Activated CD8-positive, alpha-beta T cell treated with anti-CD3 and anti-CD28 coated beads for 36 hours (primary cell): ENCODE data around the gene VIL1. TPM values are rescaled to one million over a fixed set of nuclear protein-coding genes. Genes with fewer than 3 reads are reported as not detected.

Source experiments
- ATAC-seq: fragments of 200-7000 bp; cut with Tn5 transposase; one replicate; pipeline ENCODE4 v1.10.0; 2021; ENCODE audit warnings: mild to moderate bottlenecking, moderate library complexity
- CTCF ChIA-PET: fragments of 350-600 bp; sonication (Branson Sonifier 250); formaldehyde crosslinking; loops from one replicate; lab custom pipeline; 2021; ENCODE audit warnings: antibody characterized with exemption; lab: Charles Lee
- POLR2A ChIA-PET: fragments of 350-600 bp; sonication (Branson Sonifier 250); formaldehyde crosslinking; loops from one replicate; lab custom pipeline; 2021; ENCODE audit warnings: antibody characterized with exemption; lab: Charles Lee
- DNase-seq: peaks from one replicate; pipeline ENCODE4 v3.0.0-alpha.2; 2020
- H3K27ac Mint-ChIP-seq: one replicate; pipeline ENCODE4 v1.8.0; 2021; ENCODE audit warnings: mild to moderate bottlenecking, mixed read lengths
- H3K27me3 Mint-ChIP-seq: one replicate; pipeline ENCODE4 v1.8.0; 2021; ENCODE audit warnings: mixed read lengths
- H3K36me3 Mint-ChIP-seq: one replicate; pipeline ENCODE4 v1.8.0; 2021; ENCODE audit warnings: low read depth, mixed read lengths
- H3K4me1 Mint-ChIP-seq: one replicate; pipeline ENCODE4 v1.8.0; 2021; ENCODE audit warnings: low read depth, mixed read lengths
- H3K4me3 Mint-ChIP-seq: one replicate; pipeline ENCODE4 v1.8.0; 2021; ENCODE audit warnings: mild to moderate bottlenecking, moderate library complexity, mixed read lengths
- H3K9me3 Mint-ChIP-seq: one replicate; pipeline ENCODE4 v1.8.0; 2021; ENCODE audit warnings: mixed read lengths
- intact Hi-C: fragments of 100-400 bp; cut with micrococcal nuclease; formaldehyde crosslinking; loops from one replicate; pipeline ENCODE4 v1.10.0; 2022
- total RNA-seq, 2 experiments: library from RNA; stranded (reverse); gene quantifications; one replicate each; pipeline ENCODE4 v1.2.3, GENCODE V29; 2021
- TF ChIP-seq, protein P1 (sequence below): fragments of 200-600 bp; IDR thresholded peaks from one replicate; pipeline ENCODE4 v1.8.0; 2022; ENCODE audit warnings: antibody characterized with exemption, mild to moderate bottlenecking

VIL1 gene
- total RNA-seq, 2 experiments from 2014 or later: not detected

DNA sequence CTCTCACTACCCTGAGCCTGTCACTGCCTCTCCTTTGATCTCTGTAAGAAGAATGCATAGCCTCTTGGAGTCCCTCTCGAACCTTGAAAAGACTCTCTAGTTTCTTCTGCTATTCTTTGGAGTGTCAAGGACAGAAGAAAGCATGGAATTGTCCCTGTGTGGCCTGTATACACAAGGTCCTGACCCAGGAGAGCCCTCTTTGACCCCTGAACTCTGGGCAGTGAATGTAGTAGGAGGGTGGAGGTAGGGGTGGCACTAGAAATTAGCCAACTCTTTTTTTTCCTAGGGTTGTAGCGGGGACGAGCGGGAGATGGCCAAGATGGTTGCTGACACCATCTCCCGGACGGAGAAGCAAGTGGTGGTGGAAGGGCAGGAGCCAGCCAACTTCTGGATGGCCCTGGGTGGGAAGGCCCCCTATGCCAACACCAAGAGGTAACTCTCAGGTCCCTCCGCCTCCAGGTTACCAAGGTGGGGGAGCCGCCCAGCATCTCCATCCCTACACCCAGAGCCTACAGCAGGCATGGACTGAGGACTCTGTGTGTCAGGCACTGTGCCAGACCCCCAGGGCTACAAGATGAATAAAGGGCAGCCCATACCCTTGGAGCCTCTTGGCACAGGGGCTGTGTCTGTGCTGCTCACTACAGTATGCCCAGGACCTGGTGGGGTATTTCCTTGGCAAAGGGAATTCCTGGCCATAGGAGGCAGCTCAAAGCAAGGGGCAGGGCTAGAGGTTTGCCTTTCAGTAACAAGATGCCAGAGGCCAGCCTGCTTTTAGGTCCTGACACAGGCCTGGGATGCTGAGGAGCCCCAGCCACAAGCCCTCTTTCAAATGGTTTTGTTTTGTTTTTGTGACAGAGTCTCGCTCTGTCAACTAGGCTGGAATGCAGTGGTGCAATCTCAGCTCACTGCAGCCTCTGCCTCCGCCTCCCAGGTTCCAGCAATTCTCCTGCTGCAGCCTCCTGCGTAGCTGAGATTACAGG lies 16.4 kb downstream of the VIL1 start:
- TF ChIP-seq, protein P1, sequence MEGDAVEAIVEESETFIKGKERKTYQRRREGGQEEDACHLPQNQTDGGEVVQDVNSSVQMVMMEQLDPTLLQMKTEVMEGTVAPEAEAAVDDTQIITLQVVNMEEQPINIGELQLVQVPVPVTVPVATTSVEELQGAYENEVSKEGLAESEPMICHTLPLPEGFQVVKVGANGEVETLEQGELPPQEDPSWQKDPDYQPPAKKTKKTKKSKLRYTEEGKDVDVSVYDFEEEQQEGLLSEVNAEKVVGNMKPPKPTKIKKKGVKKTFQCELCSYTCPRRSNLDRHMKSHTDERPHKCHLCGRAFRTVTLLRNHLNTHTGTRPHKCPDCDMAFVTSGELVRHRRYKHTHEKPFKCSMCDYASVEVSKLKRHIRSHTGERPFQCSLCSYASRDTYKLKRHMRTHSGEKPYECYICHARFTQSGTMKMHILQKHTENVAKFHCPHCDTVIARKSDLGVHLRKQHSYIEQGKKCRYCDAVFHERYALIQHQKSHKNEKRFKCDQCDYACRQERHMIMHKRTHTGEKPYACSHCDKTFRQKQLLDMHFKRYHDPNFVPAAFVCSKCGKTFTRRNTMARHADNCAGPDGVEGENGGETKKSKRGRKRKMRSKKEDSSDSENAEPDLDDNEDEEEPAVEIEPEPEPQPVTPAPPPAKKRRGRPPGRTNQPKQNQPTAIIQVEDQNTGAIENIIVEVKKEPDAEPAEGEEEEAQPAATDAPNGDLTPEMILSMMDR: no peak
- intact Hi-C loops: no loop called here
- CTCF ChIA-PET: no interaction called here
- POLR2A ChIA-PET: no interaction called here
- H3K4me1 Mint-ChIP-seq: no peaks in the 10 kb centered on the region
- no peak for DNase-seq
- no peaks in the 10 kb centered on the region for H3K27me3 Mint-ChIP-seq
- ATAC-seq: no peak
- H3K27ac Mint-ChIP-seq: no peak overlapping the region
- no peaks in the 10 kb centered on the region for H3K9me3 Mint-ChIP-seq
- no peak overlapping the region for H3K4me3 Mint-ChIP-seq
- no peaks in the 10 kb centered on the region for H3K36me3 Mint-ChIP-seq

DNA sequence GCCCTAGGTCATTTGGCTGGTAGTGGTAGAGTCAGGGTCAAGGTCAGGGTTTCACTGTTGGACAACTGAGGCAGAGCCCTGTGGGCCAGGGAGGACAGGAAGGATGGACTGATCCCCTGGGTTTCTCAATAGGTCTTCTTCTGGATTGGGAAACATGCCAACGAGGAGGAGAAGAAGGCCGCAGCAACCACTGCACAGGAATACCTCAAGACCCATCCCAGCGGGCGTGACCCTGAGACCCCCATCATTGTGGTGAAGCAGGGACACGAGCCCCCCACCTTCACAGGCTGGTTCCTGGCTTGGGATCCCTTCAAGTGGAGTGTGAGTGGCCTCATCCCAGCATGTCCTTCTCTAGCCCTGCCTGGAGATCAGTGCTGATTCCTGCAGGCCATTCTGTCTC lies 18.1 kb downstream of the VIL1 start:
- H3K27me3 Mint-ChIP-seq: no peaks in the 10 kb centered on the region
- no peak overlapping the region for H3K4me3 Mint-ChIP-seq
- H3K4me1 Mint-ChIP-seq: no peaks in the 10 kb centered on the region
- ChIA-PET CTCF (no interaction called here), POLR2A (no interaction called here)
- ATAC-seq (no peak), DNase-seq (no peak)
- H3K36me3 Mint-ChIP-seq: no peaks in the 10 kb centered on the region
- intact Hi-C loops: no loop called here
- H3K27ac Mint-ChIP-seq: no peak overlapping the region
- no peaks in the 10 kb centered on the region for H3K9me3 Mint-ChIP-seq
- TF ChIP-seq, protein P1: no peak

DNA sequence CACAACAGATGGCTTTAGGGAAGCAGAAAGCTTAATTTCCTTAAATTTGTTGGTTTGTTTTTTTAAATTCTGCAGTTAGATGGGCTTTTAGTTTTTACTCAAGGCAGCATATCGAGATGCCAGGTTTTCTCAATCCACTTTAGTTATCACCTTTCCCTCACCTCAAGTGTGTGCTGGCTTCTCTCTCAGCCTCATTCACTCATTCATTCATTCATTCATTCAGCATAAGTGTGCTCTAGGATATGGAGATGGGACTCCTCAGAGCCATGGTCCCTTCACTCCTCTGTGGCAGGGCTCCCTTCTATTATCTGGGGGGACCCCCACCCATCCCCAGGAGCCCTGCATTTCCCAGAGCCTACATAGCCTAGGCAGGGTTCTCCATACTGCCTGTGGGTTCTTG lies 19.0 kb downstream of the VIL1 start:
- no peak for ATAC-seq
- ChIA-PET CTCF (no interaction called here), POLR2A (no interaction called here)
- Mint-ChIP-seq H3K4me1 (no peaks in the 10 kb centered on the region), H3K27me3 (no peaks in the 10 kb centered on the region), H3K4me3 (no peak overlapping the region), H3K27ac (no peak overlapping the region), H3K36me3 (no peaks in the 10 kb centered on the region), H3K9me3 (no peaks in the 10 kb centered on the region)
- TF ChIP-seq, protein P1: no peak
- intact Hi-C loops: no loop called here
- DNase-seq: no peak

DNA sequence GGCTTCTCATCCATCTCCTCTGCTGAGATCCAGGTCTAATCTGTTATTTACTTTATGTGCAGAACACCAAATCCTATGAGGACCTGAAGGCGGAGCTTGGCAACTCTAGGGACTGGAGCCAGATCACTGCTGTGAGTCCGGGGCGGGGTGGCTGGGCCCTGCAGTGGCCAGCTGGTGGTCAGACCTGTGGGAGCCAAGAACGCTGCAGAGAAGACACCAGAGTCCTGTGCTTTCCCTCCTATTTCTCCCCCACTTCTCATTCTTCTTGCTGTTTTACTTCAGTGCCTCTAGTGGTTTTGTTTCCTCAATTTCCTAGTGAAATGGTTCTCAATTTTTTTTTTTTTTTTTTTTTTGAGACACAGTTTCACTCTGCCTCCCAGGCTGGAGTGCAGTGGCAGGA lies 19.7 kb downstream of the VIL1 start:
- Mint-ChIP-seq H3K27ac (no peak overlapping the region), H3K4me1 (no peaks in the 10 kb centered on the region), H3K27me3 (no peaks in the 10 kb centered on the region), H3K9me3 (no peaks in the 10 kb centered on the region), H3K36me3 (peaks cover 1% of the 10 kb centered on the region), H3K4me3 (no peak overlapping the region)
- CTCF ChIA-PET: no interaction called here
- ATAC-seq: no peak
- intact Hi-C loops: no loop called here
- no peak for DNase-seq
- TF ChIP-seq, protein P1: no peak
- POLR2A ChIA-PET: no interaction called here

DNA sequence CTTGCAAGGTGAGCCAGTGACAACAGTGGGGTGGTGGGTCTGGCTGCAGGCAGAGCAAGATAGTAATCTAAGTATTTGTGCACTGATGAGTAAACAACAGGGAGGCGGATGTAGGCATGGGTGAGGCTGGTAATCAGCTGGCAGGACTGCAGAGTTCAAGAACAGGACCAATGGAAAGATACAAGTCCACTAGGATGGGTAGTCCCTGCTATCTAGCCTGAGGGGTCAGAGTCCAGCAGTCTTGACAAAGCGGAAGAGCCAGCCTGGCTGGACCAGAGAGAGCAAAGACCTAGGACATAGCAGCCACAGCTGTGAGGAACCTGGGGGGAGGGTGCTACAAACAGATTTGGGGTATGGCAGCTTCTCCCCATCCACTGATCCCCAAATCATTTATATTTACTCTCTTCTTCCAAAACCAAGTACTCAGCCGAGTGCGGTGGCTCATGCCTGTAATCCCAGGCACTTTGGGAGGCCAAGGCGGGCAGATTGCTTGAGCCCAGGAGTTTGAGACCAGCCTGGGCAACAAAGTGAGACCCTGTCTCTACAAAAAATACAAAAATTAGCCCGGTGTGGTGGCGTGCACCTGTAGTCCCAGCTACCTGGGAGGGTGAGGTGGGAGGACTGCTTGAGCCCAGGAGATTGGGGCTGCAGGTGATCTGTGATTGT lies 25.9 kb downstream of the VIL1 start:
- intact Hi-C loops: no loop called here
- H3K36me3 Mint-ChIP-seq: peaks cover 25% of the 10 kb centered on the region
- CTCF ChIA-PET: no interaction called here
- POLR2A ChIA-PET: no interaction called here
- TF ChIP-seq, protein P1: no peak
- H3K27me3 Mint-ChIP-seq: no peaks in the 10 kb centered on the region
- no peaks in the 10 kb centered on the region for H3K4me1 Mint-ChIP-seq
- no peak overlapping the region for H3K4me3 Mint-ChIP-seq
- no peaks in the 10 kb centered on the region for H3K9me3 Mint-ChIP-seq
- no peak for DNase-seq
- H3K27ac Mint-ChIP-seq: no peak overlapping the region
- no peak for ATAC-seq
